ENCODE data around the gene UBXN7. TPM values are rescaled to one million over a fixed set of nuclear protein-coding genes. Genes with fewer than 3 reads are reported as not detected.

The UBXN7 gene
- total and polyA plus RNA-seq, 2 of the 13 experiments (the other 11 are each of a cell fraction or from before 2014, with no cell fraction given): 12.5 to 15.9 TPM

- TF ChIP-seq, protein P1, sequence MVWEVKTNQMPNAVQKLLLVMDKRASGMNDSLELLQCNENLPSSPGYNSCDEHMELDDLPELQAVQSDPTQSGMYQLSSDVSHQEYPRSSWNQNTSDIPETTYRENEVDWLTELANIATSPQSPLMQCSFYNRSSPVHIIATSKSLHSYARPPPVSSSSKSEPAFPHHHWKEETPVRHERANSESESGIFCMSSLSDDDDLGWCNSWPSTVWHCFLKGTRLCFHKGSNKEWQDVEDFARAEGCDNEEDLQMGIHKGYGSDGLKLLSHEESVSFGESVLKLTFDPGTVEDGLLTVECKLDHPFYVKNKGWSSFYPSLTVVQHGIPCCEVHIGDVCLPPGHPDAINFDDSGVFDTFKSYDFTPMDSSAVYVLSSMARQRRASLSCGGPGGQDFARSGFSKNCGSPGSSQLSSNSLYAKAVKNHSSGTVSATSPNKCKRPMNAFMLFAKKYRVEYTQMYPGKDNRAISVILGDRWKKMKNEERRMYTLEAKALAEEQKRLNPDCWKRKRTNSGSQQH (CRISPR knock-in tag; IDR thresholded peaks at IDR 0.05; ENCODE audit: low read depth): 0 out of 2 replicates have a peak, but pooled peaks have one; percentile 4
- TF ChIP-seq BCL6 (CRISPR knock-in tag; IDR thresholded peaks at IDR 0.05): no peak
- TF ChIP-seq, protein P2, sequence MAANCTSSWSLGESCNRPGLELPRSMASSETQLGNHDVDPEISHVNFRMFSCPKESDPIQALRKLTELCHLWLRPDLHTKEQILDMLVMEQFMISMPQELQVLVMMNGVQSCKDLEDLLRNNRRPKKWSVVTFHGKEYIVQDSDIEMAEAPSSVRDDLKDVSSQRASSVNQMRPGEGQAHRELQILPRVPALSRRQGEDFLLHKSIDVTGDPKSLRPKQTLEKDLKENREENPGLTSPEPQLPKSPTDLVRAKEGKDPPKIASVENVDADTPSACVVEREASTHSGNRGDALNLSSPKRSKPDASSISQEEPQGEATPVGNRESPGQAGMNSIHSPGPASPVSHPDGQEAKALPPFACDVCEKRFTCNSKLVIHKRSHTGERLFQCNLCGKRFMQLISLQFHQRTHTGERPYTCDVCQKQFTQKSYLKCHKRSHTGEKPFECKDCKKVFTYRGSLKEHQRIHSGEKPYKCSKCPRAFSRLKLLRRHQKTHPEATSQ (CRISPR knock-in tag; IDR thresholded peaks at IDR 0.05; ENCODE audit: borderline replicate concordance): no peak
- TF ChIP-seq POLR2AphosphoS2 (IDR thresholded peaks at IDR 0.05; ENCODE audit: low read depth, low read length): no peak
- no peak for TF ChIP-seq ATAD3A (CRISPR knock-in tag; IDR thresholded peaks at IDR 0.05)
- no peak for TF ChIP-seq ZNF770 (CRISPR knock-in tag; IDR thresholded peaks at IDR 0.05)
- no peak for TF ChIP-seq NCOA2 (CRISPR knock-in tag; IDR thresholded peaks at IDR 0.05)
- no peak for TF ChIP-seq KDM6A (CRISPR knock-in tag; IDR thresholded peaks at IDR 0.05; ENCODE audit: low read depth)
- TF ChIP-seq, protein P3, sequence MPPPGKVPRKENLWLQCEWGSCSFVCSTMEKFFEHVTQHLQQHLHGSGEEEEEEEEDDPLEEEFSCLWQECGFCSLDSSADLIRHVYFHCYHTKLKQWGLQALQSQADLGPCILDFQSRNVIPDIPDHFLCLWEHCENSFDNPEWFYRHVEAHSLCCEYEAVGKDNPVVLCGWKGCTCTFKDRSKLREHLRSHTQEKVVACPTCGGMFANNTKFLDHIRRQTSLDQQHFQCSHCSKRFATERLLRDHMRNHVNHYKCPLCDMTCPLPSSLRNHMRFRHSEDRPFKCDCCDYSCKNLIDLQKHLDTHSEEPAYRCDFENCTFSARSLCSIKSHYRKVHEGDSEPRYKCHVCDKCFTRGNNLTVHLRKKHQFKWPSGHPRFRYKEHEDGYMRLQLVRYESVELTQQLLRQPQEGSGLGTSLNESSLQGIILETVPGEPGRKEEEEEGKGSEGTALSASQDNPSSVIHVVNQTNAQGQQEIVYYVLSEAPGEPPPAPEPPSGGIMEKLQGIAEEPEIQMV (CRISPR knock-in tag; IDR thresholded peaks at IDR 0.05; ENCODE audit: low read depth): no peak
- no peak for TF ChIP-seq GABPA (IDR thresholded peaks at IDR 0.05; ENCODE audit: low read depth, low read length)
- peak; percentile 7; the same call in 1 of the 2 replicates for TF ChIP-seq GABPA (CRISPR knock-in tag; IDR thresholded peaks at IDR 0.05; ENCODE audit: low read depth)
- TF ChIP-seq NPAS2 (CRISPR knock-in tag; IDR thresholded peaks at IDR 0.05; ENCODE audit: borderline replicate concordance): no peak
- TF ChIP-seq, protein P4, sequence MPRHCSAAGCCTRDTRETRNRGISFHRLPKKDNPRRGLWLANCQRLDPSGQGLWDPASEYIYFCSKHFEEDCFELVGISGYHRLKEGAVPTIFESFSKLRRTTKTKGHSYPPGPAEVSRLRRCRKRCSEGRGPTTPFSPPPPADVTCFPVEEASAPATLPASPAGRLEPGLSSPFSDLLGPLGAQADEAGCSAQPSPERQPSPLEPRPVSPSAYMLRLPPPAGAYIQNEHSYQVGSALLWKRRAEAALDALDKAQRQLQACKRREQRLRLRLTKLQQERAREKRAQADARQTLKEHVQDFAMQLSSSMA (CRISPR knock-in tag; IDR thresholded peaks at IDR 0.05): no peak
- TF ChIP-seq, protein P5, sequence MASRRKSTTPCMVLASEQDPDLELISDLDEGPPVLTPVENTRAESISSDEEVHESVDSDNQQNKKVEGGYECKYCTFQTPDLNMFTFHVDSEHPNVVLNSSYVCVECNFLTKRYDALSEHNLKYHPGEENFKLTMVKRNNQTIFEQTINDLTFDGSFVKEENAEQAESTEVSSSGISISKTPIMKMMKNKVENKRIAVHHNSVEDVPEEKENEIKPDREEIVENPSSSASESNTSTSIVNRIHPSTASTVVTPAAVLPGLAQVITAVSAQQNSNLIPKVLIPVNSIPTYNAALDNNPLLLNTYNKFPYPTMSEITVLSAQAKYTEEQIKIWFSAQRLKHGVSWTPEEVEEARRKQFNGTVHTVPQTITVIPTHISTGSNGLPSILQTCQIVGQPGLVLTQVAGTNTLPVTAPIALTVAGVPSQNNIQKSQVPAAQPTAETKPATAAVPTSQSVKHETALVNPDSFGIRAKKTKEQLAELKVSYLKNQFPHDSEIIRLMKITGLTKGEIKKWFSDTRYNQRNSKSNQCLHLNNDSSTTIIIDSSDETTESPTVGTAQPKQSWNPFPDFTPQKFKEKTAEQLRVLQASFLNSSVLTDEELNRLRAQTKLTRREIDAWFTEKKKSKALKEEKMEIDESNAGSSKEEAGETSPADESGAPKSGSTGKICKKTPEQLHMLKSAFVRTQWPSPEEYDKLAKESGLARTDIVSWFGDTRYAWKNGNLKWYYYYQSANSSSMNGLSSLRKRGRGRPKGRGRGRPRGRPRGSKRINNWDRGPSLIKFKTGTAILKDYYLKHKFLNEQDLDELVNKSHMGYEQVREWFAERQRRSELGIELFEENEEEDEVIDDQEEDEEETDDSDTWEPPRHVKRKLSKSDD (CRISPR knock-in tag; IDR thresholded peaks at IDR 0.05; ENCODE audit: low read depth): 0 out of 2 replicates have a peak, but pooled peaks have one; percentile 5
- no peak for TF ChIP-seq THYN1 (CRISPR knock-in tag; IDR thresholded peaks at IDR 0.05; ENCODE audit: borderline replicate concordance, low read depth)
- peak; percentile 5; the same call in 1 of the 2 replicates for TF ChIP-seq ZNF331 (CRISPR knock-in tag; IDR thresholded peaks at IDR 0.05)
- TF ChIP-seq HOXA9 (CRISPR knock-in tag; IDR thresholded peaks at IDR 0.05; ENCODE audit: borderline replicate concordance): no peak
These were observed 768 bp downstream of the UBXN7 start (continued) for GRCh38 chr3:196431181-196432136.
